ENCODE data around the gene PERP.

PERP gene

GRCh38 chr6:138052783-138053182 lies 54.4 kb downstream of the PERP start:
- no peak for DNase-seq (ENCODE audit: low read depth in 2 of 2)

GRCh38 chr6:138044972-138045371 lies 62.2 kb downstream of the PERP start:
- DNase-seq (ENCODE audit: low read depth in 2 of 2): no peak

GRCh38 chr6:138044458-138044857 lies 62.8 kb downstream of the PERP start:
- no peak for DNase-seq (ENCODE audit: low read depth in 2 of 2)
